Measurements from ENCODE around the gene F2RL2. TPM values are rescaled to one million over a fixed set of nuclear protein-coding genes. Genes with fewer than 3 reads are reported as not detected.

The F2RL2 gene
- total and polyA plus RNA-seq, 2 donors (not counting 1 experiment from before 2014, with no cell fraction given), result not detected

DNA sequence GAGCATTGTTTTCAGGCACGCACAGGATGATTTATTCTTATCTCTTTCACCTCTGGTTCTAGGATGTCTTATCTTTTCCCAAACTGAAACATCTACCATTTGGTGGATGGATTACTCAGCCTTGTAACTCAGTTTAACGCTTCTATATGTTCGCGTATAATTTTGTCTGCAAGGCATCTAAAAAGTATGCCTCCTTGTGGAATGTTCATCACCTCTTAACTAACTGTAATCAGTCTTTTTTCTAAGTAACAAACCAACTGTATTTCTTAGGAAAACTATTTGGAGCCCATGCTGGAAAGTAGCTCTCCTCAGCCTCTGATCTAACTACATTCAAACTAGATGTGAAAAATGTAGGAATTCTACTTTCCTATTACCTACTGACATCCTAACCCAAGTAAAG lies 11.5 kb upstream of the F2RL2 start:
- Histone ChIP-seq H4K20me1 (ENCODE audit: control insufficient read depth, insufficient read depth, low read length, poor library complexity, severe bottlenecking) (no peaks in the 10 kb centered on the region), H3K27me3 (replicated peaks in 1 of 4; ENCODE audit: control extremely low read depth in 1 of 4, control insufficient read depth in 3 of 4, insufficient read depth in 4 of 4, low read length in 3 of 4) (no peaks in the 10 kb centered on the region), H3K36me3 (replicated peaks in 1 of 2; ENCODE audit: control extremely low read depth in 1 of 2, control insufficient read depth in 1 of 2, extremely low read depth in 1 of 2, insufficient read depth in 2 of 2, low read length in 1 of 2) (peaks cover 0 to 5% of the 10 kb centered on the region in 2 experiments), H3K4me1 (ENCODE audit: control insufficient read depth in 2 of 2, insufficient read depth in 2 of 2, low read length in 2 of 2) (peaks cover 8% of the 10 kb centered on the region in 2 donors), H3K9ac (ENCODE audit: low read length) (no peak overlapping the region), H3K27ac (ENCODE audit: low read length in 2 of 2) (no peak overlapping the region), H3K4me2 (replicated peaks; ENCODE audit: low read depth, low read length, poor library complexity, severe bottlenecking) (no peak overlapping the region), H2AFZ (ENCODE audit: insufficient read depth, low read depth, low read length, poor library complexity, severe bottlenecking) (no peak overlapping the region), H3K4me3 (ENCODE audit: control extremely low read depth in 1 of 5, extremely low read depth in 1 of 5, insufficient read depth in 1 of 5, low read depth in 2 of 5, low read length in 4 of 5) (no peak overlapping the region), H3K9me3 (ENCODE audit: control extremely low read depth in 1 of 3, control insufficient read depth in 2 of 3, insufficient read depth in 1 of 3, low read length in 2 of 3) (no peaks in the 10 kb centered on the region), H3K79me2 (ENCODE audit: control insufficient read depth, insufficient read depth, low read length) (no peaks in the 10 kb centered on the region)
- 83% methylated on average over 1 of the region's 4 CpGs for WGBS (ENCODE audit: insufficient coverage)
- no peak overlapping the region for H3K27ac Mint-ChIP-seq
- no peak for TF ChIP-seq EZH2 (IDR thresholded peaks at IDR 0.05; ENCODE audit: borderline replicate concordance, insufficient read depth, low read depth, low read length, poor library complexity, severe bottlenecking)
- TF ChIP-seq CTCF (IDR thresholded peaks at IDR 0.05), result no peak
- no peaks in the 10 kb centered on the region for H3K27me3 Mint-ChIP-seq
- no peaks in the 10 kb centered on the region for H3K9me3 Mint-ChIP-seq (ENCODE audit: insufficient read depth)
- intact Hi-C loops (cut with micrococcal nuclease), result no loop called here
- CTCF ChIA-PET, result no interaction called here
- H3K4me1 Mint-ChIP-seq, result peaks cover 7% of the 10 kb centered on the region
- H3K4me3 Mint-ChIP-seq, result no peak overlapping the region
- DNase-seq (no peak), ATAC-seq (ENCODE audit: low read depth) (no peak)
- POLR2A ChIA-PET, result no interaction called here

- Histone ChIP-seq H3K4me2 (replicated peaks; ENCODE audit: low read depth, low read length, poor library complexity, severe bottlenecking) (no peak overlapping the region), H3K27ac (ENCODE audit: low read length in 2 of 2) (no peak overlapping the region), H3K9me3 (ENCODE audit: control extremely low read depth in 1 of 3, control insufficient read depth in 2 of 3, insufficient read depth in 1 of 3, low read length in 2 of 3) (no peaks in the 10 kb centered on the region), H3K27me3 (replicated peaks in 1 of 4; ENCODE audit: control extremely low read depth in 1 of 4, control insufficient read depth in 3 of 4, insufficient read depth in 4 of 4, low read length in 3 of 4) (no peaks in the 10 kb centered on the region), H4K20me1 (ENCODE audit: control insufficient read depth, insufficient read depth, low read length, poor library complexity, severe bottlenecking) (no peaks in the 10 kb centered on the region), H2AFZ (ENCODE audit: insufficient read depth, low read depth, low read length, poor library complexity, severe bottlenecking) (peak overlapping the region; percentile 11), H3K9ac (ENCODE audit: low read length) (no peak overlapping the region), H3K4me1 (ENCODE audit: control insufficient read depth in 2 of 2, insufficient read depth in 2 of 2, low read length in 2 of 2) (no peaks in the 10 kb centered on the region), H3K79me2 (ENCODE audit: control insufficient read depth, insufficient read depth, low read length) (no peaks in the 10 kb centered on the region), H3K4me3 (ENCODE audit: control extremely low read depth in 1 of 5, extremely low read depth in 1 of 5, insufficient read depth in 1 of 5, low read depth in 2 of 5, low read length in 4 of 5) (no peak overlapping the region), H3K36me3 (replicated peaks in 1 of 2; ENCODE audit: control extremely low read depth in 1 of 2, control insufficient read depth in 1 of 2, extremely low read depth in 1 of 2, insufficient read depth in 2 of 2, low read length in 1 of 2) (no peaks in the 10 kb centered on the region)
- Mint-ChIP-seq H3K27me3 (no peaks in the 10 kb centered on the region), H3K4me1 (no peaks in the 10 kb centered on the region), H3K27ac (no peak overlapping the region), H3K4me3 (no peak overlapping the region), H3K9me3 (ENCODE audit: insufficient read depth) (no peaks in the 10 kb centered on the region)
- TF ChIP-seq CTCF (IDR thresholded peaks at IDR 0.05) (no peak), EZH2 (IDR thresholded peaks at IDR 0.05; ENCODE audit: borderline replicate concordance, insufficient read depth, low read depth, low read length, poor library complexity, severe bottlenecking) (no peak)
- POLR2A ChIA-PET, result no interaction called here
- intact Hi-C loops (cut with micrococcal nuclease), result no loop called here
- ATAC-seq (ENCODE audit: low read depth), result no peak
- CTCF ChIA-PET, result interaction anchor here (0.6 kb wide), 1 partner anchor 903 kb away, joined by 3 read pairs; no protein-coding TSS in a partner anchor
- 20% methylated on average over 6 of the region's 6 CpGs for WGBS (ENCODE audit: insufficient coverage)
- DNase-seq, result no peak
Observed at GRCh38 chr5:76626738-76627137, 3.5 kb upstream of the F2RL2 start.

Data from B cell (primary cell).